ENCODE data around the gene HK1.
A peak's percentile ranks its signal among the peaks of the same experiment; 100 is the strongest.

DNA sequence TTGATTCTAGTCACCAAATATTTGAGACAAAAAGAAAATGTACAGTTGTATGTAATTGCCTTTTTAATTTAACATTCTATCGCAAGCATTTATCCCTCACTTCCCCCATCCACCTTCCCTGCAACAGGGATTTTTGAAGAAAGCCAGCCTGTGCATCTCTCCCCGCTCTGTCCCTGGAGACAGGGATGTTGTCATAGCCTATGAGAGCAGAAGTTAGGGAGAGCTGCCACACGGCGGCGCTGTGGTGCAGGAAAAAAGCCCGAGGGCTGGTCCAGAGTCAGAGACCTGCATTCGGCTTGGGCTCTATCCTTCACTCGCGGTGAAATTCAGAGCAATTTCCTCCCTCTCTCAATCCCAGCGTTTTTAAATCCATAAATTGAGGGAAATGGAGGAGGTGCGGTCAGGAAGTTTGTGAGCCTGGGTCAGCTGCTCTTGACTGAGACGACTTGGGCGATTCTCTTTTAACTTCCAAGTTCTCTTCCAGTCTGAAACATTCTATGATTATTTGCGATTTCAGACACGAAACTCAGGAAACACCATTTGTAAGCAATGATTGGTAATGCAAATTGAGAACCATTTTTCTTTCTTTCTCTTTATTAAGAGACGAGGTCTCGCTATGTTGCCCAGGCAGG, 40.7 kb upstream of the HK1 start:
- TF ChIP-seq, protein P1, sequence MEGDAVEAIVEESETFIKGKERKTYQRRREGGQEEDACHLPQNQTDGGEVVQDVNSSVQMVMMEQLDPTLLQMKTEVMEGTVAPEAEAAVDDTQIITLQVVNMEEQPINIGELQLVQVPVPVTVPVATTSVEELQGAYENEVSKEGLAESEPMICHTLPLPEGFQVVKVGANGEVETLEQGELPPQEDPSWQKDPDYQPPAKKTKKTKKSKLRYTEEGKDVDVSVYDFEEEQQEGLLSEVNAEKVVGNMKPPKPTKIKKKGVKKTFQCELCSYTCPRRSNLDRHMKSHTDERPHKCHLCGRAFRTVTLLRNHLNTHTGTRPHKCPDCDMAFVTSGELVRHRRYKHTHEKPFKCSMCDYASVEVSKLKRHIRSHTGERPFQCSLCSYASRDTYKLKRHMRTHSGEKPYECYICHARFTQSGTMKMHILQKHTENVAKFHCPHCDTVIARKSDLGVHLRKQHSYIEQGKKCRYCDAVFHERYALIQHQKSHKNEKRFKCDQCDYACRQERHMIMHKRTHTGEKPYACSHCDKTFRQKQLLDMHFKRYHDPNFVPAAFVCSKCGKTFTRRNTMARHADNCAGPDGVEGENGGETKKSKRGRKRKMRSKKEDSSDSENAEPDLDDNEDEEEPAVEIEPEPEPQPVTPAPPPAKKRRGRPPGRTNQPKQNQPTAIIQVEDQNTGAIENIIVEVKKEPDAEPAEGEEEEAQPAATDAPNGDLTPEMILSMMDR (IDR thresholded peaks at IDR 0.05): peak; percentile 88
- no peak for TF ChIP-seq EZH2 (IDR thresholded peaks at IDR 0.05; ENCODE audit: borderline replicate concordance, insufficient read depth, low read depth, low read length, poor library complexity, severe bottlenecking)
